Chondrocyte (in vitro differentiated cells): Measurements from ENCODE around the gene FARSA. TPM values are rescaled to one million over a fixed set of nuclear protein-coding genes. Genes with fewer than 3 reads are reported as not detected.
A peak's percentile ranks its signal among the peaks of the same experiment; 100 is the strongest.

Experiments used
- DNase-seq: peaks from one replicate; pipeline ENCODE4 v3.0.0; 2021; ENCODE audit warnings: mixed read lengths, low spot score
- H3K27ac Mint-ChIP-seq: one replicate; pipeline ENCODE4 v1.8.0; 2021; ENCODE audit warnings: mild to moderate bottlenecking, moderate library complexity, mixed read lengths; ENCODE audit not compliant: unreplicated experiment
- H3K27me3 Mint-ChIP-seq: 2 replicates; pipeline ENCODE4 v1.8.0; 2021; ENCODE audit warnings: low read depth, mixed read lengths
- H3K36me3 Mint-ChIP-seq: 2 replicates; pipeline ENCODE4 v1.8.0; 2021; ENCODE audit warnings: low read depth, mixed read lengths
- H3K4me1 Mint-ChIP-seq: 2 replicates; pipeline ENCODE4 v1.8.0; 2021; ENCODE audit warnings: low read depth, mild to moderate bottlenecking, mixed read lengths
- H3K4me3 Mint-ChIP-seq: one replicate; pipeline ENCODE4 v1.8.0; 2021; ENCODE audit warnings: mild to moderate bottlenecking, moderate library complexity, mixed read lengths; ENCODE audit not compliant: unreplicated experiment
- H3K9me3 Mint-ChIP-seq: 2 replicates; pipeline ENCODE4 v1.8.0; 2021; ENCODE audit warnings: low read depth, mixed read lengths
- CTCF ChIP-seq: fragments of 200-600 bp; sonication (generic); IDR thresholded peaks from 2 replicates; pipeline ENCODE4 v1.5.0; 2021; ENCODE audit warnings: antibody characterized with exemption, mild to moderate bottlenecking, moderate library complexity
- total RNA-seq: library from RNA; stranded (reverse); gene quantifications from 3 replicates; pipeline ENCODE4 v1.2.1, GENCODE V29; 2021

The FARSA gene
- total RNA-seq, 1 donor from 2014 or later, result 46.4 TPM

DNA sequence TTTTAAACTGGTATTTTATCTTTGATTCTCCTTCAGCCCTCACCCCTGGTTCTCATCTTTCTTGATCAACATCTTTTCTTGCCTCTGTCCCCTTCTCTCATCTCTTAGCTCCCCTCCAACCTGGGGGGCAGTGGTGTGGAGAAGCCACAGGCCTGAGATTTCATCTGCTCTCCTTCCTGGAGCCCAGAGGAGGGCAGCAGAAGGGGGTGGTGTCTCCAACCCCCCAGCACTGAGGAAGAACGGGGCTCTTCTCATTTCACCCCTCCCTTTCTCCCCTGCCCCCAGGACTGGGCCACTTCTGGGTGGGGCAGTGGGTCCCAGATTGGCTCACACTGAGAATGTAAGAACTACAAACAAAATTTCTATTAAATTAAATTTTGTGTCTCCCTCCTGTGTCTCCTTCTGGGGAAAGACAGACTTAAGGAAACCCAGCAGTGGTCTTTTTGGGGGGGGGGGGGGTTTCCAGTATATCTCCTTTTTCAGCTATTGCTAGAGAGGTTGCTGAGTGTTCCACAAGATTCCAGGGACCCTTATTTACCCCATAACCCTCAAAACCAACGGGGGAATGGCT lies 10.7 kb upstream of the FARSA start:
- TF ChIP-seq CTCF, result no peak
- Mint-ChIP-seq H3K4me1 (peaks cover 65% of the 10 kb centered on the region), H3K27ac (peak overlapping the region; percentile 98), H3K36me3 (peaks cover 40% of the 10 kb centered on the region), H3K27me3 (no peaks in the 10 kb centered on the region), H3K9me3 (no peaks in the 10 kb centered on the region), H3K4me3 (no peak overlapping the region)
- no peak for DNase-seq

- no peaks in the 10 kb centered on the region for H3K27me3 Mint-ChIP-seq
- H3K4me3 Mint-ChIP-seq, result peak overlapping the region; percentile 31
- H3K4me1 Mint-ChIP-seq, result peaks cover 65% of the 10 kb centered on the region
Observed at GRCh38 chr19:12943437-12944044, 10.0 kb upstream of the FARSA start.

DNA sequence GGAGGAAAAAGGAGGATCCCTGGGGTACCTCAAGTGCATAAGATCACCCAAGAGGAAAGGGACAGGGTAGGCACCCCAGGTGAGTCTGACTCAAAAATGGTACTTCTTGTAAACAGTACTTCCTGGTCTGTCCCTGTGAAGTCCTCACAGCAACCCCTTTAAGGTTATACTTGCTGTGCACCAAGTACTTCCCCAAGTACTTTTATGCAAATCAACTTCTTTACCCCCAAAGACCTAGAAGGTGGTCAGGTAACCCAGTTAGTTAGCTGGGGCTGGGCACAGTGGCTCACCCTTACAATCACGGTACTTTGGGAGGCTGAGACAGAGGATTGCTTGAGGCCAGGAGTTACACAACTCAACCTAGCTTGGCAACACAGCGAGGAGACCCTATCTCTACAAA lies 7.4 kb upstream of the FARSA start:
- Mint-ChIP-seq H3K4me3 (peak overlapping the region; percentile 97), H3K9me3 (no peaks in the 10 kb centered on the region), H3K27ac (peak overlapping the region; percentile 94), H3K4me1 (peaks cover 58% of the 10 kb centered on the region), H3K36me3 (peaks cover 37% of the 10 kb centered on the region), H3K27me3 (no peaks in the 10 kb centered on the region)
- no peak for TF ChIP-seq CTCF
- no peak for DNase-seq

More at GRCh38 chr19:12943437-12944044, 10.0 kb upstream of the FARSA start:
- no peak for DNase-seq
- H3K27ac Mint-ChIP-seq, result peak overlapping the region; percentile 98
- H3K9me3 Mint-ChIP-seq, result no peaks in the 10 kb centered on the region
- no peak for TF ChIP-seq CTCF
- H3K36me3 Mint-ChIP-seq, result peaks cover 43% of the 10 kb centered on the region

- Mint-ChIP-seq H3K27me3 (no peaks in the 10 kb centered on the region), H3K4me3 (peak overlapping the region; percentile 97), H3K9me3 (no peaks in the 10 kb centered on the region), H3K36me3 (peaks cover 37% of the 10 kb centered on the region), H3K27ac (peak overlapping the region; percentile 94), H3K4me1 (peaks cover 58% of the 10 kb centered on the region)
- TF ChIP-seq CTCF, result no peak
- DNase-seq, result no peak
Observed at GRCh38 chr19:12939975-12940423, 6.5 kb upstream of the FARSA start.

GRCh38 chr19:12938779-12939601 lies 5.5 kb upstream of the FARSA start:
- H3K4me3 Mint-ChIP-seq, result peak overlapping the region; percentile 97
- H3K27ac Mint-ChIP-seq, result peak overlapping the region; percentile 94
- no peaks in the 10 kb centered on the region for H3K27me3 Mint-ChIP-seq
- no peaks in the 10 kb centered on the region for H3K9me3 Mint-ChIP-seq
- peaks cover 54% of the 10 kb centered on the region for H3K4me1 Mint-ChIP-seq
- peaks cover 33% of the 10 kb centered on the region for H3K36me3 Mint-ChIP-seq
- peak; percentile 61 for TF ChIP-seq CTCF
- no peak for DNase-seq
